Natural killer cell (primary cell): ENCODE measurements around the gene ANKRD31. TPM values are rescaled to one million over a fixed set of nuclear protein-coding genes. Genes with fewer than 3 reads are reported as not detected.
A peak's percentile ranks its signal among the peaks of the same experiment; 100 is the strongest.
"Not testable (repeated sequence)": the region's sequence is repeated elsewhere in the genome, so short reads cannot be mapped to it uniquely, and the experiment has no call there.

Experiments
- ATAC-seq, 3 donors: fragments of 150-1000 bp in 2 of 3; fragments of 200-7000 bp in 1 of 3; cut with Tn5 transposase; 1 replicate in 1 of 3; 2 replicates in 2 of 3; pipeline ENCODE4 v1.10.0; 2021; ENCODE audit warnings: mild to moderate bottlenecking in 2 of 3, moderate library complexity in 2 of 3
- DNase-seq, 2 donors: peaks; one replicate each; pipeline versions ENCODE4 v3.0.0 to v3.0.0-alpha.2; 2013 to 2021; ENCODE audit warnings: mixed read lengths in 1 of 2
- H3K27ac ChIP-seq: one replicate; pipeline ENCODE4 v1.5.1; 2013; ENCODE audit warnings: mild to moderate bottlenecking, low read length
- H3K27me3 ChIP-seq: one replicate; pipeline ENCODE4 v1.6.1; 2013; ENCODE audit warnings: low read length; ENCODE audit not compliant: control insufficient read depth, insufficient read depth
- H3K36me3 ChIP-seq: one replicate; pipeline ENCODE4 v1.6.1; 2013; ENCODE audit warnings: low read length; ENCODE audit not compliant: control insufficient read depth, insufficient read depth
- H3K4me1 ChIP-seq: one replicate; pipeline ENCODE4 v1.6.1; 2013; ENCODE audit warnings: low read length; ENCODE audit not compliant: control insufficient read depth, insufficient read depth
- H3K4me3 ChIP-seq: one replicate; pipeline ENCODE4 v1.5.1; 2013; ENCODE audit warnings: low read length
- H3K9me3 ChIP-seq: one replicate; pipeline ENCODE4 v1.6.1; 2013; ENCODE audit warnings: low read length; ENCODE audit not compliant: control insufficient read depth, insufficient read depth
- H3K27ac Mint-ChIP-seq, 2 donors: one replicate each; pipeline ENCODE4 v1.8.0; 2022; ENCODE audit warnings: mild to moderate bottlenecking in 2 of 2, mixed read lengths in 2 of 2, moderate library complexity in 1 of 2
- H3K27me3 Mint-ChIP-seq, 2 donors: one replicate each; pipeline ENCODE4 v1.8.0; 2022; ENCODE audit warnings: low read depth in 2 of 2, mixed read lengths in 2 of 2
- H3K36me3 Mint-ChIP-seq: one replicate; pipeline ENCODE4 v1.8.0; 2022; ENCODE audit warnings: mixed read lengths
- H3K4me1 Mint-ChIP-seq, 2 donors: one replicate each; pipeline ENCODE4 v1.8.0; 2022; ENCODE audit warnings: mixed read lengths in 2 of 2
- H3K4me3 Mint-ChIP-seq: one replicate; pipeline ENCODE4 v1.8.0; 2022; ENCODE audit warnings: mild to moderate bottlenecking, moderate library complexity, mixed read lengths
- H3K9me3 Mint-ChIP-seq, 2 donors: one replicate each; pipeline ENCODE4 v1.8.0; 2022; ENCODE audit warnings: mixed read lengths in 2 of 2
- WGBS: methylation state at CpG from one replicate; pipeline ENCODE4 v1.1.7; 2013; ENCODE audit warnings: missing lambda C conversion rate; ENCODE audit not compliant: insufficient coverage; 5-methylcytosine and 5-hydroxymethylcytosine counted together
- intact Hi-C: fragments of 100-400 bp; cut with micrococcal nuclease; formaldehyde crosslinking; loops from one replicate; pipeline ENCODE4 v1.14.2; 2022
- total RNA-seq, 4 donors: library from RNA; stranded (reverse); fragments of 120-200 nt in 1 of 4; gene quantifications; one replicate each; pipeline versions ENCODE4 v1.2.3 to v1.2.4, GENCODE V29; 2013 to 2022
- TF ChIP-seq, protein P1 (sequence below): fragments of 200-600 bp; IDR thresholded peaks from one replicate; pipeline ENCODE4 v1.8.0; 2022; ENCODE audit warnings: antibody characterized with exemption

Gene ANKRD31
- total RNA-seq, 3 donors from 2014 or later (not counting 1 experiment from before 2014, with no cell fraction given): 0.09 to 0.15 (median 0.12) TPM

DNA sequence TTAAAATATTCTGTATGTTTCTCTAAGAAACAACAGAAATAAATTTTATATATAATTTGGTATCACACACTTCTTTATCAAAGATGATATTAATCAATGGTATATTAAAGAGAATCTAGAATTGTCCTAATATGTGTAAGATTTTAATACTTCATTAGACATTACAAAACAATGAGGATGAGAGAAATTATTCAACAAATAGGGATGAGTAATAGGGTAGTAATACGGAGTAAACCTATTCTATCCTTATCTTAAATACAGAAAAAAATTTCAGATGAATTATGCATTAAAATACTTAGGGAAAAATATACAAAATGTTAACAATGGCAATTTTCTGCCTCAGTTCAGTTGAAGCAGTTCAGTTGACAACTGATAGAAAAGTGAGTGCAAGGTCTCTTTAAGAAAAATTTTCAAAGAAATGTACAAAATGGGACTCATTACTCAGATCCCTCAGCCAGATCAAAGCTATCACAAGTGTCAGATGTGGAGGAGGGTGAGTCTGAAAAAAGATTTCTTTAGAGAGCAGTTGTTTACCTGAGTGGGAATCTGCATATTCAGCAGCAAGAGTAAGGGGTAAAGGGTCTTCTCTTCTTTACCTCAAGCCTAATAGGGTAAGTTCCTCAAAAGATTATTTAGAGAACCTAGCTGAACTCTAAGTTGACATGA is 127.6 kb downstream of the ANKRD31 start:
- TF ChIP-seq, protein P1, sequence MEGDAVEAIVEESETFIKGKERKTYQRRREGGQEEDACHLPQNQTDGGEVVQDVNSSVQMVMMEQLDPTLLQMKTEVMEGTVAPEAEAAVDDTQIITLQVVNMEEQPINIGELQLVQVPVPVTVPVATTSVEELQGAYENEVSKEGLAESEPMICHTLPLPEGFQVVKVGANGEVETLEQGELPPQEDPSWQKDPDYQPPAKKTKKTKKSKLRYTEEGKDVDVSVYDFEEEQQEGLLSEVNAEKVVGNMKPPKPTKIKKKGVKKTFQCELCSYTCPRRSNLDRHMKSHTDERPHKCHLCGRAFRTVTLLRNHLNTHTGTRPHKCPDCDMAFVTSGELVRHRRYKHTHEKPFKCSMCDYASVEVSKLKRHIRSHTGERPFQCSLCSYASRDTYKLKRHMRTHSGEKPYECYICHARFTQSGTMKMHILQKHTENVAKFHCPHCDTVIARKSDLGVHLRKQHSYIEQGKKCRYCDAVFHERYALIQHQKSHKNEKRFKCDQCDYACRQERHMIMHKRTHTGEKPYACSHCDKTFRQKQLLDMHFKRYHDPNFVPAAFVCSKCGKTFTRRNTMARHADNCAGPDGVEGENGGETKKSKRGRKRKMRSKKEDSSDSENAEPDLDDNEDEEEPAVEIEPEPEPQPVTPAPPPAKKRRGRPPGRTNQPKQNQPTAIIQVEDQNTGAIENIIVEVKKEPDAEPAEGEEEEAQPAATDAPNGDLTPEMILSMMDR: no peak
- Histone ChIP-seq H3K27me3 (no peaks in the 10 kb centered on the region), H3K36me3 (no peaks in the 10 kb centered on the region), H3K4me3 (no peak overlapping the region), H3K4me1 (no peaks in the 10 kb centered on the region), H3K9me3 (no peaks in the 10 kb centered on the region), H3K27ac (no peak overlapping the region)
- Mint-ChIP-seq H3K27me3 (peaks cover 13 to 18% of the 10 kb centered on the region in 2 donors), H3K36me3 (no peaks in the 10 kb centered on the region), H3K9me3 (no peaks in the 10 kb centered on the region), H3K4me1 (no peaks in the 10 kb centered on the region), H3K4me3 (no peak overlapping the region), H3K27ac (no peak overlapping the region)
- intact Hi-C loops: no loop called here
- ATAC-seq (no peak), DNase-seq (peak in 1 of 2 donors; percentile 34)
- WGBS: no CpG with 5 or more reads among the region's 1 CpG

- H3K27me3 ChIP-seq: no peaks in the 10 kb centered on the region
- 80% methylated on average over 1 of the region's 2 CpGs for WGBS
- Mint-ChIP-seq H3K9me3 (peaks cover 0 to under 1% of the 10 kb centered on the region in 2 donors), H3K27ac (no peak overlapping the region), H3K4me1 (no peaks in the 10 kb centered on the region), H3K36me3 (no peaks in the 10 kb centered on the region), H3K4me3 (no peak overlapping the region), H3K27me3 (peaks cover 14 to 18% of the 10 kb centered on the region in 2 donors)
- TF ChIP-seq, protein P1: no peak
- H3K4me1 ChIP-seq: no peaks in the 10 kb centered on the region
- H3K27ac ChIP-seq: no peak overlapping the region
- intact Hi-C loops: no loop called here
- H3K36me3 ChIP-seq: no peaks in the 10 kb centered on the region
- ATAC-seq (no peak), DNase-seq (no peak)
- H3K9me3 ChIP-seq: no peaks in the 10 kb centered on the region
- no peak overlapping the region for H3K4me3 ChIP-seq
Observed at GRCh38 chr5:75108515-75108914, 128.2 kb downstream of the ANKRD31 start.

DNA sequence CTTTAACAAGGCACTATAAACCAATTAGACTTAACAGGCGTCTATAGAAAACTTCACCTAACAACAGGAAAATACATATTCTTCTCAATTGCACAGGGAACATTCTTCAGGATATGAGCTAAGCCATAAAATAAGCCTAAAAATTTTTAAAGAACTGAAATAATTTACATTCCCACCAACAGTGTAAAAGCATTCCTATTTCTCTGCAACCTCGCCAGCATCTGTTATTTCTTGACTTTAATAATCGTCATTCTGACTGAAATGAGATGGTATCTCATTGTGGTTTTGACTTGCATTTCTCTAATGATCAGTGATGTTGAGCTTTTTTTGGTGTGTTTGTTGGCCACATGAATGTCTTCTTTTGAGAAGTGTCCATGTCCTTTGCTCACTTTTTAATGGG is 140.7 kb downstream of the ANKRD31 start:
- H3K36me3 ChIP-seq, intact Hi-C loops, H3K27ac ChIP-seq, ATAC-seq, H3K4me1 Mint-ChIP-seq, H3K36me3 Mint-ChIP-seq, H3K4me3 ChIP-seq, H3K27me3 ChIP-seq, H3K9me3 Mint-ChIP-seq, H3K4me3 Mint-ChIP-seq, H3K9me3 ChIP-seq, H3K27ac Mint-ChIP-seq, DNase-seq, H3K4me1 ChIP-seq: not testable (repeated sequence)
- 53% methylated on average over 3 of the region's 3 CpGs for WGBS
- H3K27me3 Mint-ChIP-seq: peaks cover 11 to 13% of the 10 kb centered on the region in 2 donors

DNA sequence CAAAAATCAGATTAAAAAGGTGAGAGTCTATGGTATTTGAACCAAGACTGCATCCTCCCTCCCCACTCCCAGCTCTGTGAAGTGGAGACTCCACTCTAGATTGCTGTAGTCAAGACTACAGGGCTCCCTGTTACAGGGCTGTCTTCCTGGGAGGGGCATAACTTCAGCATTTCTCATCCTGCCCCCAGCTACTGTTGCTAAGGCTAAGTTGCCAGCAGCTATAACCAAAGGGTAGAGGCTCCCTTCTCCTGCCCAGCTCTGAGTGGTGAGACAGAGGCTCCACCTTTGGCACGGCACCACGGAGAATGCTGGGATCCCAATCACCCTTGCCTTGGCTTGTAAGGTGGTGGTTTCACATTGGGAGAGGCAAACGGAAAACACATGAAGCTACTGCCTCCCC is 145.1 kb downstream of the ANKRD31 start:
- Histone ChIP-seq H3K4me3 (no peak overlapping the region), H3K27ac (no peak overlapping the region), H3K27me3 (peaks cover 2% of the 10 kb centered on the region), H3K9me3 (no peaks in the 10 kb centered on the region), H3K36me3 (no peaks in the 10 kb centered on the region), H3K4me1 (no peaks in the 10 kb centered on the region)
- intact Hi-C loops: no loop called here
- H3K27me3 Mint-ChIP-seq: peaks cover 11 to 22% of the 10 kb centered on the region in 2 donors
- no peak overlapping the region for H3K4me3 Mint-ChIP-seq
- TF ChIP-seq, protein P1: no peak
- DNase-seq (no peak), ATAC-seq (no peak)
- no peaks in the 10 kb centered on the region for H3K9me3 Mint-ChIP-seq
- H3K27ac Mint-ChIP-seq: no peak overlapping the region
- 94% methylated on average over 3 of the region's 3 CpGs for WGBS
- H3K36me3 Mint-ChIP-seq: no peaks in the 10 kb centered on the region
- H3K4me1 Mint-ChIP-seq: peaks cover 0 to 8% of the 10 kb centered on the region in 2 donors
